ENCODE results near the gene GATD1.
A peak's percentile ranks its signal among the peaks of the same experiment; 100 is the strongest.

Gene GATD1

GRCh38 chr11:772429-773390 is 4.6 kb downstream of the GATD1 start:
- Histone ChIP-seq H2AK5ac (ENCODE audit: low read length) (no peak overlapping the region), H3K4ac (ENCODE audit: low read depth, low read length) (no peak overlapping the region), H2BK5ac (ENCODE audit: low read length) (no peak overlapping the region), H3K27me3 (ENCODE audit: insufficient read depth, low read length, poor library complexity) (no peaks in the 10 kb centered on the region), H2BK15ac (replicated peaks; ENCODE audit: low read depth) (no peak overlapping the region), H3K4me3 (ENCODE audit: low read length) (no peak overlapping the region), H3K23ac (ENCODE audit: low read length) (no peak overlapping the region), H2BK120ac (ENCODE audit: low read depth, low read length) (no peak overlapping the region), H3K56ac (ENCODE audit: low read length) (no peak overlapping the region), H3K27ac (ENCODE audit: low read depth, low read length) (no peak overlapping the region), H4K5ac (ENCODE audit: low read length) (no peak overlapping the region), H3K18ac (ENCODE audit: low read length) (no peak overlapping the region), H3K9ac (ENCODE audit: low read length) (no peak overlapping the region), H3K4me2 (ENCODE audit: low read length) (no peak overlapping the region), H3K4me1 (ENCODE audit: control insufficient read depth, low read depth, low read length) (no peaks in the 10 kb centered on the region), H3K79me1 (ENCODE audit: low read length) (peaks cover 13% of the 10 kb centered on the region), H3K36me3 (ENCODE audit: control insufficient read depth, insufficient read depth, low read length) (peaks cover 2% of the 10 kb centered on the region), H3K79me2 (ENCODE audit: control insufficient read depth, insufficient read depth, low read length) (peaks cover 22% of the 10 kb centered on the region), H4K8ac (ENCODE audit: low read depth, low read length) (no peak overlapping the region)
- no peak for DNase-seq
- WGBS (ENCODE audit: extremely low coverage, insufficient coverage, low lambda C conversion rate): no CpG with 5 or more reads among the region's 34 CpGs

- Histone ChIP-seq H3K36me3 (ENCODE audit: control insufficient read depth, insufficient read depth, low read length) (peaks cover 4% of the 10 kb centered on the region), H3K23ac (ENCODE audit: low read length) (no peak overlapping the region), H2BK120ac (ENCODE audit: low read depth, low read length) (no peak overlapping the region), H2BK15ac (replicated peaks; ENCODE audit: low read depth) (no peak overlapping the region), H3K27ac (ENCODE audit: low read depth, low read length) (no peak overlapping the region), H4K5ac (ENCODE audit: low read length) (no peak overlapping the region), H3K27me3 (ENCODE audit: insufficient read depth, low read length, poor library complexity) (no peaks in the 10 kb centered on the region), H4K8ac (ENCODE audit: low read depth, low read length) (no peak overlapping the region), H3K4me3 (ENCODE audit: low read length) (no peak overlapping the region), H3K18ac (ENCODE audit: low read length) (no peak overlapping the region), H3K56ac (ENCODE audit: low read length) (peak overlapping the region; percentile 10), H3K4me1 (ENCODE audit: control insufficient read depth, low read depth, low read length) (no peaks in the 10 kb centered on the region), H2AK5ac (ENCODE audit: low read length) (no peak overlapping the region), H3K79me2 (ENCODE audit: control insufficient read depth, insufficient read depth, low read length) (peaks cover 22% of the 10 kb centered on the region), H3K79me1 (ENCODE audit: low read length) (peaks cover 13% of the 10 kb centered on the region), H2BK5ac (ENCODE audit: low read length) (no peak overlapping the region), H3K4ac (ENCODE audit: low read depth, low read length) (no peak overlapping the region), H3K4me2 (ENCODE audit: low read length) (no peak overlapping the region), H3K9ac (ENCODE audit: low read length) (no peak overlapping the region)
- WGBS (ENCODE audit: extremely low coverage, insufficient coverage, low lambda C conversion rate): no CpG with 5 or more reads among the region's 15 CpGs
- DNase-seq: no peak
Observed at GRCh38 chr11:771617-772204, 5.6 kb downstream of the GATD1 start.

GRCh38 chr11:770642-771616 is 6.4 kb downstream of the GATD1 start:
- Histone ChIP-seq H2AK5ac (ENCODE audit: low read length) (no peak overlapping the region), H3K4me3 (ENCODE audit: low read length) (no peak overlapping the region), H3K23ac (ENCODE audit: low read length) (no peak overlapping the region), H2BK5ac (ENCODE audit: low read length) (no peak overlapping the region), H3K9ac (ENCODE audit: low read length) (no peak overlapping the region), H3K4ac (ENCODE audit: low read depth, low read length) (no peak overlapping the region), H3K79me2 (ENCODE audit: control insufficient read depth, insufficient read depth, low read length) (peaks cover 15% of the 10 kb centered on the region), H3K79me1 (ENCODE audit: low read length) (peaks cover 10% of the 10 kb centered on the region), H4K5ac (ENCODE audit: low read length) (no peak overlapping the region), H3K4me2 (ENCODE audit: low read length) (no peak overlapping the region), H3K27ac (ENCODE audit: low read depth, low read length) (no peak overlapping the region), H4K8ac (ENCODE audit: low read depth, low read length) (no peak overlapping the region), H3K36me3 (ENCODE audit: control insufficient read depth, insufficient read depth, low read length) (peaks cover 11% of the 10 kb centered on the region), H3K27me3 (ENCODE audit: insufficient read depth, low read length, poor library complexity) (no peaks in the 10 kb centered on the region), H2BK120ac (ENCODE audit: low read depth, low read length) (no peak overlapping the region), H3K18ac (ENCODE audit: low read length) (no peak overlapping the region), H2BK15ac (replicated peaks; ENCODE audit: low read depth) (no peak overlapping the region), H3K4me1 (ENCODE audit: control insufficient read depth, low read depth, low read length) (no peaks in the 10 kb centered on the region), H3K56ac (ENCODE audit: low read length) (no peak overlapping the region)
- no CpG with 5 or more reads among the region's 32 CpGs for WGBS (ENCODE audit: extremely low coverage, insufficient coverage, low lambda C conversion rate)
- no peak for DNase-seq

GRCh38 chr11:769887-770641 is 7.2 kb downstream of the GATD1 start:
- Histone ChIP-seq H3K79me2 (ENCODE audit: control insufficient read depth, insufficient read depth, low read length) (peaks cover 9% of the 10 kb centered on the region), H2BK120ac (ENCODE audit: low read depth, low read length) (no peak overlapping the region), H3K18ac (ENCODE audit: low read length) (no peak overlapping the region), H2BK5ac (ENCODE audit: low read length) (no peak overlapping the region), H3K4me1 (ENCODE audit: control insufficient read depth, low read depth, low read length) (no peaks in the 10 kb centered on the region), H2BK15ac (replicated peaks; ENCODE audit: low read depth) (no peak overlapping the region), H4K8ac (ENCODE audit: low read depth, low read length) (no peak overlapping the region), H3K9ac (ENCODE audit: low read length) (no peak overlapping the region), H3K27me3 (ENCODE audit: insufficient read depth, low read length, poor library complexity) (no peaks in the 10 kb centered on the region), H4K5ac (ENCODE audit: low read length) (no peak overlapping the region), H3K4ac (ENCODE audit: low read depth, low read length) (no peak overlapping the region), H3K56ac (ENCODE audit: low read length) (no peak overlapping the region), H3K27ac (ENCODE audit: low read depth, low read length) (no peak overlapping the region), H3K4me2 (ENCODE audit: low read length) (no peak overlapping the region), H2AK5ac (ENCODE audit: low read length) (no peak overlapping the region), H3K36me3 (ENCODE audit: control insufficient read depth, insufficient read depth, low read length) (peaks cover 12% of the 10 kb centered on the region), H3K4me3 (ENCODE audit: low read length) (no peak overlapping the region), H3K23ac (ENCODE audit: low read length) (no peak overlapping the region), H3K79me1 (ENCODE audit: low read length) (peaks cover 7% of the 10 kb centered on the region)
- no CpG with 5 or more reads among the region's 23 CpGs for WGBS (ENCODE audit: extremely low coverage, insufficient coverage, low lambda C conversion rate)
- no peak for DNase-seq

GRCh38 chr11:767238-767637 is 10.0 kb downstream of the GATD1 start:
- Histone ChIP-seq H2BK15ac (replicated peaks; ENCODE audit: low read depth) (no peak overlapping the region), H4K5ac (ENCODE audit: low read length) (no peak overlapping the region), H3K27me3 (ENCODE audit: insufficient read depth, low read length, poor library complexity) (no peaks in the 10 kb centered on the region), H3K36me3 (ENCODE audit: control insufficient read depth, insufficient read depth, low read length) (peaks cover 16% of the 10 kb centered on the region), H4K8ac (ENCODE audit: low read depth, low read length) (no peak overlapping the region), H2AK5ac (ENCODE audit: low read length) (no peak overlapping the region), H2BK5ac (ENCODE audit: low read length) (no peak overlapping the region), H2BK120ac (ENCODE audit: low read depth, low read length) (no peak overlapping the region), H3K79me1 (ENCODE audit: low read length) (no peaks in the 10 kb centered on the region), H3K4me2 (ENCODE audit: low read length) (no peak overlapping the region), H3K23ac (ENCODE audit: low read length) (no peak overlapping the region), H3K18ac (ENCODE audit: low read length) (no peak overlapping the region), H3K4me1 (ENCODE audit: control insufficient read depth, low read depth, low read length) (peaks cover 3% of the 10 kb centered on the region), H3K4me3 (ENCODE audit: low read length) (no peak overlapping the region), H3K79me2 (ENCODE audit: control insufficient read depth, insufficient read depth, low read length) (no peaks in the 10 kb centered on the region), H3K4ac (ENCODE audit: low read depth, low read length) (no peak overlapping the region), H3K56ac (ENCODE audit: low read length) (no peak overlapping the region), H3K9ac (ENCODE audit: low read length) (no peak overlapping the region), H3K27ac (ENCODE audit: low read depth, low read length) (no peak overlapping the region)
- no peak for DNase-seq
- WGBS (ENCODE audit: extremely low coverage, insufficient coverage, low lambda C conversion rate): no CpG with 5 or more reads among the region's 11 CpGs

All from mesendoderm (in vitro differentiated cells).